Measurements from ENCODE around the gene ACTN3.
"Not testable (repeated sequence)": the region's sequence is repeated elsewhere in the genome, so short reads cannot be mapped to it uniquely, and the experiment has no call there.

DNA sequence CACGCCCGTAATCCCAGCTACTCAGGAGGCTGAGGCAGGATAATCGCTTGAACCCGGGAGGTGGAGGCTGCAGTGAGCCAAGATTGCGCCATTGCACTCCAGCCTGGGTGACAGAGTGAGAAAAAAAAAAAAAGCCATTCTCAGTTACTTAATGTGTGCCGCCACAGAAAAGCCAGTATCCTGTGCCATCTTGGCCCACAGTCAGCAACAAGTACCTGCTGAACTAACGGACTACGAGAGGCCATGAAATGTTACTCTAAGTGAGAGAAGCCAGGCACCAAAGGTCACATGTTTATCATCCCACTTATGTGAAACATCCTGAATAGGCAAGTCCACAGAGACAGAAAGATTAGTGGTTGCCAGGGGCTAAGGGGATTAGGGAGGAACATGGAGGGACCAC lies 6.1 kb upstream of the ACTN3 start:
- not testable (repeated sequence) for TF ChIP-seq CTCF (IDR thresholded peaks at IDR 0.05; ENCODE audit: poor library complexity); EZH2 (IDR thresholded peaks at IDR 0.05; ENCODE audit: borderline replicate concordance)

Measured in hepatocyte (in vitro differentiated cells).